ENCODE data around the gene NFIA. TPM values are rescaled to one million over a fixed set of nuclear protein-coding genes. Genes with fewer than 3 reads are reported as not detected.

Gene NFIA
- total and polyA plus RNA-seq, 2 of the 13 experiments (the other 11 are each of a cell fraction or from before 2014, with no cell fraction given) = 14.7 to 28.5 TPM

DNA sequence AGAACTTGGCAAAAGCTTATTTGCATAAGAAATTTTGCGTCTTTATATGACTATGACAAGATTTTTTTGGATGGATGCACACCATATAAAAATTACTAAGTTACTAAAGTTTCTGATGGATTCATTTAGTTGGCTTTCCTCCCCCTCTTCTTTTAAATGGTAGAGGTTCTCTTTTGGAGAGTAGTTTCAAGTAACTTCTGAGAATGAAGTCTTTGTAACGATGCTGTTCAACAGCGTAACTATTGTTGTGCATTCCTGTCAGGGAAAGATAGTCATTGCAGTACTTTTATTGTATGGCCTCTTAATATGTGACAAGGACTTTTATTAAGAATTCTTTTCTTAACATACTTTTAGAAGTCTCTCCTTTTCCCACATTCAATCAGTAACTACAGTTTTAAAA is 16.0 kb downstream of the NFIA start:
- BruUV-seq (replicated peaks) = no TSS peak
- CTCF ChIA-PET (ENCODE audit: low intra/inter-chr PET ratio, low total read pairs) = no interaction called here
- no peaks in the 10 kb centered on the region for H3K27me3 ChIP-seq (ENCODE audit: control insufficient read depth in 1 of 2, insufficient read depth in 2 of 2, low read length in 2 of 2)
- TF ChIP-seq SRF (IDR thresholded peaks at IDR 0.05; ENCODE audit: low read depth, low read length) (no peak), ZNF224 (CRISPR knock-in tag; IDR thresholded peaks at IDR 0.05) (no peak), CBX5 (CRISPR knock-in tag; IDR thresholded peaks at IDR 0.05; ENCODE audit: borderline replicate concordance) (no peak), SALL2 (CRISPR knock-in tag; IDR thresholded peaks at IDR 0.05) (no peak), ZNF598 (CRISPR knock-in tag; IDR thresholded peaks at IDR 0.05; ENCODE audit: borderline replicate concordance) (no peak), NFIC (IDR thresholded peaks at IDR 0.05; ENCODE audit: low read length) (no peak), HNRNPH1 (optimal IDR thresholded peaks at IDR 0.05; ENCODE audit: low read depth, low read length) (no peak), RBM39 (IDR thresholded peaks at IDR 0.05; ENCODE audit: low read depth, low read length, poor library complexity, severe bottlenecking) (no peak), JUNB (CRISPR knock-in tag; IDR thresholded peaks at IDR 0.05; ENCODE audit: borderline replicate concordance) (no peak), PAWR (CRISPR knock-in tag; IDR thresholded peaks at IDR 0.05; ENCODE audit: borderline replicate concordance) (no peak), ZNF501 (CRISPR knock-in tag; IDR thresholded peaks at IDR 0.05) (no peak)
- TF ChIP-seq, protein P1, sequence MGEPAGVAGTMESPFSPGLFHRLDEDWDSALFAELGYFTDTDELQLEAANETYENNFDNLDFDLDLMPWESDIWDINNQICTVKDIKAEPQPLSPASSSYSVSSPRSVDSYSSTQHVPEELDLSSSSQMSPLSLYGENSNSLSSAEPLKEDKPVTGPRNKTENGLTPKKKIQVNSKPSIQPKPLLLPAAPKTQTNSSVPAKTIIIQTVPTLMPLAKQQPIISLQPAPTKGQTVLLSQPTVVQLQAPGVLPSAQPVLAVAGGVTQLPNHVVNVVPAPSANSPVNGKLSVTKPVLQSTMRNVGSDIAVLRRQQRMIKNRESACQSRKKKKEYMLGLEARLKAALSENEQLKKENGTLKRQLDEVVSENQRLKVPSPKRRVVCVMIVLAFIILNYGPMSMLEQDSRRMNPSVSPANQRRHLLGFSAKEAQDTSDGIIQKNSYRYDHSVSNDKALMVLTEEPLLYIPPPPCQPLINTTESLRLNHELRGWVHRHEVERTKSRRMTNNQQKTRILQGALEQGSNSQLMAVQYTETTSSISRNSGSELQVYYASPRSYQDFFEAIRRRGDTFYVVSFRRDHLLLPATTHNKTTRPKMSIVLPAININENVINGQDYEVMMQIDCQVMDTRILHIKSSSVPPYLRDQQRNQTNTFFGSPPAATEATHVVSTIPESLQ (CRISPR knock-in tag; conservative IDR thresholded peaks at IDR 0.05) = no peak
- TF ChIP-seq, protein P2, sequence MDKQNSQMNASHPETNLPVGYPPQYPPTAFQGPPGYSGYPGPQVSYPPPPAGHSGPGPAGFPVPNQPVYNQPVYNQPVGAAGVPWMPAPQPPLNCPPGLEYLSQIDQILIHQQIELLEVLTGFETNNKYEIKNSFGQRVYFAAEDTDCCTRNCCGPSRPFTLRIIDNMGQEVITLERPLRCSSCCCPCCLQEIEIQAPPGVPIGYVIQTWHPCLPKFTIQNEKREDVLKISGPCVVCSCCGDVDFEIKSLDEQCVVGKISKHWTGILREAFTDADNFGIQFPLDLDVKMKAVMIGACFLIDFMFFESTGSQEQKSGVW (CRISPR knock-in tag; IDR thresholded peaks at IDR 0.05; ENCODE audit: borderline replicate concordance) = no peak
- TF ChIP-seq, protein P3, sequence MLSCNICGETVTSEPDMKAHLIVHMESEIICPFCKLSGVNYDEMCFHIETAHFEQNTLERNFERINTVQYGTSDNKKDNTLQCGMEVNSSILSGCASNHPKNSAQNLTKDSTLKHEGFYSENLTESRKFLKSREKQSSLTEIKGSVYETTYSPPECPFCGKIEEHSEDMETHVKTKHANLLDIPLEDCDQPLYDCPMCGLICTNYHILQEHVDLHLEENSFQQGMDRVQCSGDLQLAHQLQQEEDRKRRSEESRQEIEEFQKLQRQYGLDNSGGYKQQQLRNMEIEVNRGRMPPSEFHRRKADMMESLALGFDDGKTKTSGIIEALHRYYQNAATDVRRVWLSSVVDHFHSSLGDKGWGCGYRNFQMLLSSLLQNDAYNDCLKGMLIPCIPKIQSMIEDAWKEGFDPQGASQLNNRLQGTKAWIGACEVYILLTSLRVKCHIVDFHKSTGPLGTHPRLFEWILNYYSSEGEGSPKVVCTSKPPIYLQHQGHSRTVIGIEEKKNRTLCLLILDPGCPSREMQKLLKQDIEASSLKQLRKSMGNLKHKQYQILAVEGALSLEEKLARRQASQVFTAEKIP (CRISPR knock-in tag; IDR thresholded peaks at IDR 0.05; ENCODE audit: borderline replicate concordance) = no peak

More for the DNA sequence above, 16.0 kb downstream of the NFIA start:
- no peak for DNase-seq (ENCODE audit: low spot score)
- no peak overlapping the region for H2AFZ ChIP-seq (ENCODE audit: low read length)
- H3K9ac ChIP-seq (ENCODE audit: insufficient read depth, low read depth, low read length) = no peak overlapping the region
- H3K27ac ChIP-seq (ENCODE audit: extremely low read length, insufficient read depth, low read length) = no peak overlapping the region
- intact Hi-C loops (cut with micrococcal nuclease; ENCODE audit: unreplicated experiment) = no loop called here
- peaks cover 16% of the 10 kb centered on the region for H4K20me1 ChIP-seq (ENCODE audit: insufficient read depth, low read length)
- in situ Hi-C loops (cut with HindIII; ENCODE audit: extremely low pct_ligation_motif_present, low pct_unique_long_range_greater_than_20kb) = no loop called here
- POLR2A ChIA-PET = interaction anchor here (1.4 kb wide), 1 partner anchor 16 kb away, joined by 3 read pairs; the partner anchor contains the start of gene NFIA
- FAIRE-seq = no peak
- peaks cover 62% of the 10 kb centered on the region for H3K4me1 ChIP-seq (ENCODE audit: insufficient read depth, low read length)
- no peak overlapping the region for H3K4me2 ChIP-seq (ENCODE audit: low read depth, low read length)
- ATAC-seq = no peak
- peaks cover 0 to 3% of the 10 kb centered on the region in 2 experiments; a peak in 3 of 5 replicates for H3K36me3 ChIP-seq (replicated peaks in 1 of 2; ENCODE audit: control insufficient read depth in 1 of 2, insufficient read depth in 2 of 2, low read length in 2 of 2)
- 98% methylated on average over 3 of the region's 3 CpGs for WGBS (ENCODE audit: low lambda C conversion rate)
- H3K79me2 ChIP-seq (ENCODE audit: insufficient read depth, low read length) = peaks cover 99% of the 10 kb centered on the region
- H3K9me3 ChIP-seq (ENCODE audit: low read length) = no peaks in the 10 kb centered on the region
- no peak overlapping the region for H3K4me3 ChIP-seq (replicated peaks in 1 of 3; ENCODE audit: insufficient read depth in 1 of 3, low read depth in 2 of 3, low read length in 3 of 3)
